Rectal smooth muscle tissue (tissue), 1 donor: Measurements from ENCODE around the gene OTX2.

Experiments
- H3K27ac ChIP-seq: one replicate; pipeline ENCODE4 v1.7.0; 2013; ENCODE audit warnings: low read depth, low read length, inconsistent platforms
- H3K27me3 ChIP-seq: one replicate; pipeline ENCODE4 v1.7.0; 2013; ENCODE audit warnings: low read length; ENCODE audit not compliant: control insufficient read depth, insufficient read depth
- H3K36me3 ChIP-seq: one replicate; pipeline ENCODE4 v1.7.0; 2013; ENCODE audit warnings: low read length; ENCODE audit not compliant: control insufficient read depth, insufficient read depth
- H3K4me1 ChIP-seq: one replicate; pipeline ENCODE4 v1.7.0; 2013; ENCODE audit warnings: low read length; ENCODE audit not compliant: control insufficient read depth, insufficient read depth
- H3K4me3 ChIP-seq: one replicate; pipeline ENCODE4 v1.7.0; 2013; ENCODE audit warnings: low read length
- H3K9ac ChIP-seq: one replicate; pipeline ENCODE4 v1.7.0; 2013; ENCODE audit warnings: low read length

The OTX2 gene

DNA sequence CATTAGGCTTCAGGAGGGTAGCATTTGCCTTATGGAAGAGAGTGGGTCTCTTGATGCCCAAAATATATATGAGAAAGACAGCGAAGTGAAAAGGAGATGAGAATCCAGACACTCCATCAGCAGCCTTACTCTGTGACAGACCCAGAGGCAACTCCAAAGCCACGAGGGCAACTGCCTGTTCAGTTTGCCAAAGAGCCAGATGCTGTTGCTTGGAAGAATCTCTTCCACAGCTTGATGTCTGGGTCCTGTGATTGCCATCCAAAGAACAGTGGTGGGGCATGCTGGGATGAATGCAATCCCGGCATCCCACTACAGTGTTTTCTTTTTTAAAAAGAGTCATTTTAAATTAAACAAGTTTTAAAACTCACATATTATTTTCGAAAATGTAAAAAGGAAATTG is 10.9 kb upstream of the OTX2 start:
- Histone ChIP-seq H3K9ac (no peak overlapping the region), H3K4me1 (no peaks in the 10 kb centered on the region), H3K4me3 (no peak overlapping the region), H3K36me3 (no peaks in the 10 kb centered on the region), H3K27ac (no peak overlapping the region), H3K27me3 (peaks cover 12% of the 10 kb centered on the region)

DNA sequence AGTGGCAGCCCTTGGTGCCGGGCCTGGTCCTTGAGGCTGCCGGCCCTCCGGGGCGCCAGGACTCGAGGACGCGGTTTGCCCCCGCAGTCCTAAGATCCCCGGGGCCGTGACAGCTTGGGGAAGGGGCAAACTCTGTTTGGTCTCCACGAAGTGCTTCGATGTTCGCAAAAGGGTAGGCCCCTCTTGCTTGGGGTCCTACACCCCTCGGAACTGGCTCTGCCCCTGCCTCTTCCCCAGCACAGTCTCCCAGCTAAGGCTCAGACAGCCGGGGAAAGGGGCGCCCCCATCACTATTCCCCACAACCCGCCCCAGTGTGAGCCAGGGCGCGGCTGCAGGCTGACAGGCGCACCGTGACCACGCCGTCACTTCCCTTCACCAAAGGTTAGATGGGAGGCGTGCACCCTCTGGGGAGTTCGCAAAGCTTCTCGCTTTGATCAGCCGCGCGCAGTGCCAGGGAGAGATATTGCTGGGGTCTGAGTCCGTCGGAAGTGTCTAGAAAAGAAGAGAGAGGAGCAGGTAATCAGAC is 7.2 kb upstream of the OTX2 start:
- Histone ChIP-seq H3K4me3 (no peak overlapping the region), H3K27me3 (peaks cover 16% of the 10 kb centered on the region), H3K4me1 (no peaks in the 10 kb centered on the region), H3K27ac (no peak overlapping the region), H3K36me3 (no peaks in the 10 kb centered on the region), H3K9ac (no peak overlapping the region)

DNA sequence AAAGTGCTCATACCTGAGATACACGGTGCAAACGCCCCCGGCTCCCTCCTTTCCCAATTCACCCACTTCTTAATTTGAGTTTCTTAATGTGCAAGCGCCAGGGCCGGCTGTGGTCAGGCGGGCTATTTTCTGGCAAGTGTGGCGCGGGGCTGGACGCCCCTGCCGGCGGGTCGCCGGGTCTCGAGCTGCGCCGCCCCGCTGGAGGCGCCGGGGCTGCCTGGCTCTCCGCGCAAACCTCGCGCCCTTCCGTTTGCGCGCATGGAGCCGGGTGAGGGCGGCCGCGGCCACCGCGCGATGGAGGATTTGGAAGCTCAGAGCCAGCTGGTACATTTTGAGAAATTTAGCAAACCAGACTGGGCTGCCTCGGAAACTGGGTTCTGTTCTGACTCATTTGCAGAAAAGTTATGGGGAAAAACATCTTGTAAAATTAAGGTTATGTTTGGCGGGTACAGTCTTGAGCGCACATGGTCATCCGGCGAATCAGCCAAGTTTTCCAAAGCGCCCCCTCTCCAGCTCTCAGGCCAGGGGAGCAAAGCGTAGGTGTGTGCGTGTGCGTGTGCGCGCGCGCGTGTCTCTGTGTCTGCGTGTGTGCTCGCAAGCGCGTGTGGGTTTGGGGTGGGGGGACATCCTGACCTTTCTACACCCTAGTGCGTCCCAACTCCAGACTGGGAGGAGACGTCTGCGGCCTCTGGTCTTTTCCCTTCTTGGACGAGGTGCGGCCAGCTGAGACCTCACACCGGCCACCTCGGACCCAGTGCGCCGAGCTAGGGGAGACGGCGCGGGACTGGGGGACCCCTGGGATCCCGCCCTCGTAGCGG is 6.5 kb upstream of the OTX2 start:
- no peak overlapping the region for H3K27ac ChIP-seq
- peaks cover 21% of the 10 kb centered on the region for H3K27me3 ChIP-seq
- H3K9ac ChIP-seq, result no peak overlapping the region
- H3K36me3 ChIP-seq, result no peaks in the 10 kb centered on the region
- H3K4me3 ChIP-seq, result no peak overlapping the region
- H3K4me1 ChIP-seq, result no peaks in the 10 kb centered on the region

GRCh38 chr14:56815745-56816144 is 5.5 kb upstream of the OTX2 start:
- no peaks in the 10 kb centered on the region for H3K4me1 ChIP-seq
- no peak overlapping the region for H3K27ac ChIP-seq
- H3K27me3 ChIP-seq, result peaks cover 30% of the 10 kb centered on the region
- no peak overlapping the region for H3K4me3 ChIP-seq
- no peaks in the 10 kb centered on the region for H3K36me3 ChIP-seq
- H3K9ac ChIP-seq, result no peak overlapping the region

DNA sequence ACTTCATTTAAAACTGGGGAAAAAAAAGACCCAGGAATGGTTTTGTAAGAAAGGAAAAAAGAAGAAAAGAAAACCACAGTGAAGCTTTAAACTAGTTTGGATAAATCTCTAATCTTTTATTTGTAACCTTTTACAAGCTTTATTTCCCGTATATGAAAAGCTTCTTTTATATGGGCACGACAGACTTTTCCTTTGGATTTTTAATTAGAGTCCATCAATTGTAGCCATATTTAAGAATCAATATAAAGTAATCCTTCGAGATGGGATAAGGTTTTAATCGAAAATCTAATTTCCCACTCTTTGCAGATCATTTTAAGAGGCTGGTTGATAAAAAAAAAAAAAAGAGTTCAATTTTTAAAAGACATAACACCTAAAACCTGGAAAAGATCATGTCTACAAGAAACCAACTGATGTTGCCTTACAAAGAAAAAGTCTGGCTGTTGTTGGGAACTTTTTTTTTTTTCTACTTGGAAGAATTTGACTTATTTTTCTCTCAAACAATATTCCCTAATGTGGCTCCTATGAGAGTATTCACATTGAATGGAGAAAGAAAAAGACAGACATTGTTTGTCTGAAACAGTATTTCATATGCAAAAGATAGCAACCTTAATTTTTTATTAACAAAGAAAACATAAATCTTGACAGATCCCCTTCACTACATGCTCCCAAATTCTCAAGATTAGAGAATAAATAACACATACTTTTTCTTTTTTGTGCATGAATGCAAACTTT is 4.9 kb upstream of the OTX2 start:
- no peak overlapping the region for H3K27ac ChIP-seq
- H3K36me3 ChIP-seq, result no peaks in the 10 kb centered on the region
- H3K4me1 ChIP-seq, result no peaks in the 10 kb centered on the region
- H3K4me3 ChIP-seq, result no peak overlapping the region
- H3K9ac ChIP-seq, result no peak overlapping the region
- peaks cover 33% of the 10 kb centered on the region for H3K27me3 ChIP-seq

DNA sequence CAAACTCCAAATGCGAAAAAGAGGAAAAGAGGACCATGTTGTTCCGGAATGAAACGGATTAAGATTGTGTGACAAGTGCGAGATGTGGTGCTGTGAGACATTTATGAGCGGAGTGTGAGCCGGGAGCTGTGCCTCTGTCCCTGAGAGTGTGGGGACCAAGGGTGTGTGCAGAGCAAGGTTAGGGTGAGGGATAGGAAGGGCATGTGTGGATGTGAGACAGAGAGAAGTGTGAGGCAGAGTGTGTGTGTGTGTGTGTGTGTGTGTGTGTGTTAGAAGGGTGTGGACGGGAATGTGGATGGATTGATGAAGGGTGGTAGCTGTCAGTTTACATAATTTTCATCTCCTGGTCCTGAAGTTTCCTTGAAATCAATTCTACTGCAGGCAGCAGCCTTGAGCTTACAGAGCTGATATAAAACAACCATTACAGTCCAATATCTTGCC is 4.3 kb upstream of the OTX2 start:
- Histone ChIP-seq H3K36me3 (no peaks in the 10 kb centered on the region), H3K27ac (no peak overlapping the region), H3K27me3 (peaks cover 38% of the 10 kb centered on the region), H3K4me3 (no peak overlapping the region), H3K9ac (no peak overlapping the region), H3K4me1 (no peaks in the 10 kb centered on the region)

- Histone ChIP-seq H3K36me3 (no peaks in the 10 kb centered on the region), H3K9ac (no peak overlapping the region), H3K4me3 (no peak overlapping the region), H3K27ac (no peak overlapping the region), H3K4me1 (no peaks in the 10 kb centered on the region), H3K27me3 (peaks cover 49% of the 10 kb centered on the region)
These were observed 2.9 kb upstream of the OTX2 start for GRCh38 chr14:56813143-56813551.

GRCh38 chr14:56812364-56813141 is 2.3 kb upstream of the OTX2 start:
- Histone ChIP-seq H3K27me3 (peaks cover 45% of the 10 kb centered on the region), H3K36me3 (no peaks in the 10 kb centered on the region), H3K9ac (no peak overlapping the region), H3K4me1 (no peaks in the 10 kb centered on the region), H3K4me3 (no peak overlapping the region), H3K27ac (no peak overlapping the region)

DNA sequence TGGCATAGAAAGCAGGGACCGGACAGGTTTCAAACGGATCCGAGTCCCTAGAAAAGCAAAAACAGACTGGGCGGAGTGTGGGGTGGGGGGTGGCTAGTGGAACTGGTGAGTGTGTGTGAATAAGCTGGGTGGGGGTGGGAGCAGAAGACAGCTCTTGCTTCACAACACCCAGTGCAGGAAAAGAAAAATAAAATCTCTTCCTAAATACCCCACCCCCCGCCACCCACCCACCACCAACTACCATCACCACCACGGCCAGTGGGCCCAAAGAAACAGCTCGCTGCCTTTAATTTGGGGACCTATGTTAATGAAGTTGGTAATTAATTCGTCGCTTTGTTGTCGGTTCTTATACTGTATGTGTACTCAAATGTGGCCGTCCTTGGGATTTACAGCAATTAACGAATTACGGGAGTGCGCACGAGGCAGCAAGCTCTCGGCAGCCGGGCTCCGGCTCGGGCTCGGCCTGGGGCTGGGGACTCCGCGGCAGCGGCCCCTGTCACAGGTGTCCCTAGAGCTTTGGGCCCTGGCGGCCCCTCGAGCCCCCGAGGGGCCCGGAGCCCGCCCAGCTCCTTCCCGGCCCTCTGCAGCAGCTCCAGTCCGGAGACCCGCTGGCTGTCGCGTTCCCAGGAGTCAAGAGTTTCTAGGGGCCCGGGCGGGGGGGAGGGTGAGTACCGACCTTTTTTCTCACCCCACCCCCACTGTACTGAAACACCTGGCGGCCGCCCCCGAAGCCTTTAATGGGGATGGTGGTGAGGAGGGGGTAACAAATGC is 1.5 kb upstream of the OTX2 start:
- H3K27me3 ChIP-seq, result peaks cover 40% of the 10 kb centered on the region
- no peaks in the 10 kb centered on the region for H3K36me3 ChIP-seq
- H3K9ac ChIP-seq, result no peak overlapping the region
- H3K4me1 ChIP-seq, result no peaks in the 10 kb centered on the region
- no peak overlapping the region for H3K4me3 ChIP-seq
- H3K27ac ChIP-seq, result no peak overlapping the region

DNA sequence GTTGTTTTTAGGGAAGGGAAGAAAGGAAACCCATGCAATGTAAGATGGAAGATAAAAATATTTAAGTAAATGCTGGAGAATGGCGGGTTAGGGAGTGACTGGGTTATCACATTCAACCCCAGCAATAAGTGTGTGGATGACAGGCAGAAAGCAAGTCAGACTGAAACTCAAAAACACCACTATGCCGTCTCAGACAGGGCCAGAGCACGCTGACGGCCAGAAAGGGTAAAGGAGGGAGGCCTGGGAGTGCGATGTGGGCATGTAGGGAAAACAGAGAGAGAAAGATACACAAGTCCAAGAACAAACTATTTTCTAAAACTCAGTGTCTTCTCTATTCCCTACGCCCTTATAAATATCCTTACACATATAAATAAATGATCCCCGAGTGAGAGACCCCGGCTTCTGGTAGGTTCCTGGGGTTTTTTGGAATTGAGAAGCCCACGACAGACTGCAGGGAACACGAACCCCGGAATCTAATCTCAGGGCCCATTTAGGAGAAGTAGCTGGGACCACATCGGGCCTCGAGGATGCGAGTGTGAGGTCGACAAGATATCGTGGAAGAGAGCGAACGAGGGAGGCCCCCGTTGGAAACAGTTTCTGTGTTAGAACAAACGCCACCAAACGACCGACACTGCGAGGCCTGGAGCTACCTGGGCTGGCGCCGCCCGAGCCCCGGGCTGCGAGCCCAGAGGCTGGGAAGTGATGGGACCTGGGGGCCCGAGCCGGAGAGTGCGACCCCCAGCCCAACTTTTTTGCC is 735 bp upstream of the OTX2 start:
- H3K9ac ChIP-seq, result no peak overlapping the region

More for the DNA sequence above, 735 bp upstream of the OTX2 start:
- Histone ChIP-seq H3K4me1 (no peaks in the 10 kb centered on the region), H3K4me3 (no peak overlapping the region), H3K36me3 (no peaks in the 10 kb centered on the region), H3K27me3 (peaks cover 44% of the 10 kb centered on the region), H3K27ac (no peak overlapping the region)
